Measurements from ENCODE around the gene PRDM2. TPM values are rescaled to one million over a fixed set of nuclear protein-coding genes. Genes with fewer than 3 reads are reported as not detected.
"Not testable (repeated sequence)": the region's sequence is repeated elsewhere in the genome, so short reads cannot be mapped to it uniquely, and the experiment has no call there.

PRDM2 gene
- total and polyA plus RNA-seq, 4 donors = 11.1 to 58.7 (median 38.2) TPM

GRCh38 chr1:13693094-13693493 is 6.9 kb upstream of the PRDM2 start:
- H3K9me3 ChIP-seq (ENCODE audit: control insufficient read depth, low read length); H3K27me3 ChIP-seq (ENCODE audit: control insufficient read depth in 1 of 2, insufficient read depth in 2 of 2, low read length in 1 of 2); H3K27ac ChIP-seq (ENCODE audit: low read depth in 1 of 2, low read length in 2 of 2); H3K4me1 ChIP-seq (ENCODE audit: control insufficient read depth in 1 of 2, insufficient read depth in 2 of 2, low read length in 2 of 2); H3K36me3 ChIP-seq (ENCODE audit: control insufficient read depth in 1 of 2, insufficient read depth in 2 of 2, low read length in 1 of 2); ATAC-seq (ENCODE audit: low FRiP score); intact Hi-C loops (cut with DNase I); H3K4me3 ChIP-seq (ENCODE audit: low read length in 2 of 2): not testable (repeated sequence)
- WGBS, 2 donors = 44 to 46% methylated on average over 6 of the region's 6 CpGs
- peak in 1 of 2 donors; percentile 41 for DNase-seq

GRCh38 chr1:13694886-13695684 is 4.9 kb upstream of the PRDM2 start:
- 84 to 85% methylated on average over 21 of the region's 21 CpGs for WGBS, 2 donors
- H3K9me3 ChIP-seq (ENCODE audit: control insufficient read depth, low read length) = no peaks in the 10 kb centered on the region
- DNase-seq = no peak
- no peak overlapping the region for H3K4me3 ChIP-seq (ENCODE audit: low read length in 2 of 2)
- H3K27ac ChIP-seq (ENCODE audit: low read depth in 1 of 2, low read length in 2 of 2) = no peak overlapping the region
- H3K27me3 ChIP-seq (ENCODE audit: control insufficient read depth in 1 of 2, insufficient read depth in 2 of 2, low read length in 1 of 2) = no peaks in the 10 kb centered on the region
- intact Hi-C loops (cut with DNase I) = no loop called here
- ATAC-seq (ENCODE audit: low FRiP score) = no peak
- no peaks in the 10 kb centered on the region for H3K36me3 ChIP-seq (ENCODE audit: control insufficient read depth in 1 of 2, insufficient read depth in 2 of 2, low read length in 1 of 2)
- no peaks in the 10 kb centered on the region for H3K4me1 ChIP-seq (ENCODE audit: control insufficient read depth in 1 of 2, insufficient read depth in 2 of 2, low read length in 2 of 2)

- Histone ChIP-seq H3K27ac (ENCODE audit: low read depth in 1 of 2, low read length in 2 of 2) (no peak overlapping the region), H3K27me3 (ENCODE audit: control insufficient read depth in 1 of 2, insufficient read depth in 2 of 2, low read length in 1 of 2) (no peaks in the 10 kb centered on the region), H3K4me3 (ENCODE audit: low read length in 2 of 2) (no peak overlapping the region), H3K4me1 (ENCODE audit: control insufficient read depth in 1 of 2, insufficient read depth in 2 of 2, low read length in 2 of 2) (no peaks in the 10 kb centered on the region), H3K9me3 (ENCODE audit: control insufficient read depth, low read length) (no peaks in the 10 kb centered on the region), H3K36me3 (ENCODE audit: control insufficient read depth in 1 of 2, insufficient read depth in 2 of 2, low read length in 1 of 2) (no peaks in the 10 kb centered on the region)
- no peak for DNase-seq
- 93 to 99% methylated on average over 2 of the region's 2 CpGs for WGBS, 2 donors
- intact Hi-C loops (cut with DNase I) = no loop called here
- ATAC-seq (ENCODE audit: low FRiP score) = no peak
These were observed 2.2 kb upstream of the PRDM2 start for GRCh38 chr1:13697738-13698137.

GRCh38 chr1:13699510-13699909 is 478 bp upstream of the PRDM2 start:
- H3K4me1 ChIP-seq (ENCODE audit: control insufficient read depth in 1 of 2, insufficient read depth in 2 of 2, low read length in 2 of 2) = no peaks in the 10 kb centered on the region
- H3K27ac ChIP-seq (ENCODE audit: low read depth in 1 of 2, low read length in 2 of 2) = peak overlapping the region; percentile 83 to 92
- WGBS, 2 donors = 58 to 62% methylated on average over 16 of the region's 16 CpGs
- DNase-seq (no peak), ATAC-seq (ENCODE audit: low FRiP score) (no peak)
- no peaks in the 10 kb centered on the region for H3K36me3 ChIP-seq (ENCODE audit: control insufficient read depth in 1 of 2, insufficient read depth in 2 of 2, low read length in 1 of 2)
- no peaks in the 10 kb centered on the region for H3K9me3 ChIP-seq (ENCODE audit: control insufficient read depth, low read length)
- peak overlapping the region; percentile 90 to 91 for H3K4me3 ChIP-seq (ENCODE audit: low read length in 2 of 2)
- no peaks in the 10 kb centered on the region for H3K27me3 ChIP-seq (ENCODE audit: control insufficient read depth in 1 of 2, insufficient read depth in 2 of 2, low read length in 1 of 2)
- intact Hi-C loops (cut with DNase I) = no loop called here

GRCh38 chr1:13700521-13701270 is 708 bp downstream of the PRDM2 start:
- H3K4me3 ChIP-seq (ENCODE audit: low read length in 2 of 2) = peak overlapping the region; percentile 90 to 91
- intact Hi-C loops (cut with DNase I) = loop anchor here in 1 of 2 donors (5.0 kb wide), 1 partner anchor 52 kb away; no protein-coding TSS in a partner anchor
- ATAC-seq (ENCODE audit: low FRiP score) = peak; percentile 5

GRCh38 chr1:13701271-13701640 is 1.3 kb downstream of the PRDM2 start:
- intact Hi-C loops (cut with DNase I) = loop anchor here in 1 of 2 donors (5.0 kb wide), 1 partner anchor 51 kb away; no protein-coding TSS in a partner anchor
- WGBS, 2 donors = 69 to 74% methylated on average over 6 of the region's 6 CpGs

More at GRCh38 chr1:13700521-13701270, 708 bp downstream of the PRDM2 start:
- peak overlapping the region; percentile 83 to 92 for H3K27ac ChIP-seq (ENCODE audit: low read depth in 1 of 2, low read length in 2 of 2)
- H3K9me3 ChIP-seq (ENCODE audit: control insufficient read depth, low read length) = no peaks in the 10 kb centered on the region
- H3K4me1 ChIP-seq (ENCODE audit: control insufficient read depth in 1 of 2, insufficient read depth in 2 of 2, low read length in 2 of 2) = no peaks in the 10 kb centered on the region
- no peaks in the 10 kb centered on the region for H3K27me3 ChIP-seq (ENCODE audit: control insufficient read depth in 1 of 2, insufficient read depth in 2 of 2, low read length in 1 of 2)
- 18 to 19% methylated on average over 32 to 48 of the region's 48 CpGs for WGBS, 2 donors
- H3K36me3 ChIP-seq (ENCODE audit: control insufficient read depth in 1 of 2, insufficient read depth in 2 of 2, low read length in 1 of 2) = no peaks in the 10 kb centered on the region
- peak; percentile 53 to 85 for DNase-seq

GRCh38 chr1:13702425-13703127 is 2.6 kb downstream of the PRDM2 start:
- H3K4me3 ChIP-seq (ENCODE audit: low read length in 2 of 2) = no peak overlapping the region
- no peaks in the 10 kb centered on the region for H3K27me3 ChIP-seq (ENCODE audit: control insufficient read depth in 1 of 2, insufficient read depth in 2 of 2, low read length in 1 of 2)
- ATAC-seq (ENCODE audit: low FRiP score) (no peak), DNase-seq (no peak)
- 87 to 88% methylated on average over 10 of the region's 10 CpGs for WGBS, 2 donors
- H3K36me3 ChIP-seq (ENCODE audit: control insufficient read depth in 1 of 2, insufficient read depth in 2 of 2, low read length in 1 of 2) = no peaks in the 10 kb centered on the region
- no peaks in the 10 kb centered on the region for H3K4me1 ChIP-seq (ENCODE audit: control insufficient read depth in 1 of 2, insufficient read depth in 2 of 2, low read length in 2 of 2)
- intact Hi-C loops (cut with DNase I) = loop anchor here in 1 of 2 donors (5.0 kb wide), 1 partner anchor 50 kb away; no protein-coding TSS in a partner anchor
- no peak overlapping the region for H3K27ac ChIP-seq (ENCODE audit: low read depth in 1 of 2, low read length in 2 of 2)
- H3K9me3 ChIP-seq (ENCODE audit: control insufficient read depth, low read length) = no peaks in the 10 kb centered on the region

More at GRCh38 chr1:13701271-13701640, 1.3 kb downstream of the PRDM2 start:
- Histone ChIP-seq H3K9me3 (ENCODE audit: control insufficient read depth, low read length) (no peaks in the 10 kb centered on the region), H3K4me3 (ENCODE audit: low read length in 2 of 2) (no peak overlapping the region), H3K27ac (ENCODE audit: low read depth in 1 of 2, low read length in 2 of 2) (no peak overlapping the region), H3K4me1 (ENCODE audit: control insufficient read depth in 1 of 2, insufficient read depth in 2 of 2, low read length in 2 of 2) (no peaks in the 10 kb centered on the region), H3K36me3 (ENCODE audit: control insufficient read depth in 1 of 2, insufficient read depth in 2 of 2, low read length in 1 of 2) (no peaks in the 10 kb centered on the region), H3K27me3 (ENCODE audit: control insufficient read depth in 1 of 2, insufficient read depth in 2 of 2, low read length in 1 of 2) (no peaks in the 10 kb centered on the region)
- DNase-seq = no peak
- no peak for ATAC-seq (ENCODE audit: low FRiP score)

- no peak for DNase-seq
- Histone ChIP-seq H3K36me3 (ENCODE audit: control insufficient read depth in 1 of 2, insufficient read depth in 2 of 2, low read length in 1 of 2) (no peaks in the 10 kb centered on the region), H3K9me3 (ENCODE audit: control insufficient read depth, low read length) (no peaks in the 10 kb centered on the region), H3K27me3 (ENCODE audit: control insufficient read depth in 1 of 2, insufficient read depth in 2 of 2, low read length in 1 of 2) (no peaks in the 10 kb centered on the region), H3K4me1 (ENCODE audit: control insufficient read depth in 1 of 2, insufficient read depth in 2 of 2, low read length in 2 of 2) (no peaks in the 10 kb centered on the region), H3K27ac (ENCODE audit: low read depth in 1 of 2, low read length in 2 of 2) (no peak overlapping the region), H3K4me3 (ENCODE audit: low read length in 2 of 2) (no peak overlapping the region)
- intact Hi-C loops (cut with DNase I) = loop anchor here in 1 of 2 donors (5.0 kb wide), 1 partner anchor 49 kb away; no protein-coding TSS in a partner anchor
- 84 to 85% methylated on average over 2 of the region's 2 CpGs for WGBS, 2 donors
- no peak for ATAC-seq (ENCODE audit: low FRiP score)
These were observed 3.1 kb downstream of the PRDM2 start for GRCh38 chr1:13703128-13703513.
